ENCODE measurements around the gene SUSD6.
"Not testable (repeated sequence)": the region's sequence is repeated elsewhere in the genome, so short reads cannot be mapped to it uniquely, and the experiment has no call there.

Gene SUSD6

DNA sequence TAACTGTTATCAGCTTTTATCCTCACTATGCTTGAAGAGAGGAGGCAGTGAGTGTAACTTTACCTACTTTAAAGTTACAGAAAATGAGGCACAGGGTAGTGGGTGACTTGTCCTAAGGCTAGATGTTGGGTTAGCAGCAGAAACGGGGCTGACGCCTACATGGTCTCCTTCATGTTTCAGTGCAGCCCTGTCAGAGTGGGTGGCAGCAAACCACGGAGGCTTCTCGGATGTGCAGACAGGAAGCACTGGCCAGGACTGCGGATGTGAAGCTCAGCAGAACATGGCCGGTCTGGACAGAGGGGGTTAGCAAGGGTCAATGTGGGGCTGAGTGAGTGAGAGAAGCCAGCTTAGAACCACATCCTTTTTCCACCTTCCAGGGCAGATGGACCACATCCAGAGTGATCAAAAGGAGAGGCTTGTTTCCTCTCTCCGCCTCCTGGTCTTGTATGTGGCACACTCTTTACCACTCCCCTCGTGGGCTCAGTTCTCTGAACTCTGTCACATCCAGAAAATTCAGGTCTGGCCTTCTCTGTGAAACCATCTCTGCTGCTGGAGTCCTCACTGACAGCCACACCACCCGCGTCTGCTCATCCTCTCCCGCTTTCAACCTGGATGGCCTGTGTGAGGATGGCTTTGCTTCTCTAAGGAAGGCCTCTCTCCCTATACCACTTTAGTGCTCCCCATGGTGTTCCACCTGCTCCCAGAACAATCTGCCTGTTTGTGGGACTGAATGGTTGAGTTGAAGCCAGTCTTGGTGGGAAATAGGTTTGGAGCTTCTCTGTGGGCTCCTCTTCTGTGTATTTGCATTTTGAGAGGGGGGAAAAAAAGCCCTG, 14.1 kb downstream of the SUSD6 start:
- no peak for DNase-seq

DNA sequence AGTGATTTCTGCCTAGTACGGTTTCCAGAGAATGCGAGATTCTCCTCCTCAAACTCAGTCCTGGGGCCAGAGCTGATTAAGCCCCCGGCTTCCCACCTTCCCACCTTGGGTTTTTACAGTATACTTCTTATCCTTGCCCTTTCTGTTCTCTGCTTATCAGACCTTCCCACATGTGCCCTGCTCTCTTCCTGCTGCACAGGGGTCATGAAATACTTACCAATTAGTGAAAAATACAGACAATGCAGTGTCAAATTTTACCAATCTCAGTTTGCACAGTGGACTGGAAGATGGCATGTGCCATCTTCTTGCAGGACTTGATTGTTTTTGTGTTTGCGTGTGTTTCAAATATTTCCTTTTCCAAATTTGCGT, 14.7 kb downstream of the SUSD6 start:
- no peak for DNase-seq

DNA sequence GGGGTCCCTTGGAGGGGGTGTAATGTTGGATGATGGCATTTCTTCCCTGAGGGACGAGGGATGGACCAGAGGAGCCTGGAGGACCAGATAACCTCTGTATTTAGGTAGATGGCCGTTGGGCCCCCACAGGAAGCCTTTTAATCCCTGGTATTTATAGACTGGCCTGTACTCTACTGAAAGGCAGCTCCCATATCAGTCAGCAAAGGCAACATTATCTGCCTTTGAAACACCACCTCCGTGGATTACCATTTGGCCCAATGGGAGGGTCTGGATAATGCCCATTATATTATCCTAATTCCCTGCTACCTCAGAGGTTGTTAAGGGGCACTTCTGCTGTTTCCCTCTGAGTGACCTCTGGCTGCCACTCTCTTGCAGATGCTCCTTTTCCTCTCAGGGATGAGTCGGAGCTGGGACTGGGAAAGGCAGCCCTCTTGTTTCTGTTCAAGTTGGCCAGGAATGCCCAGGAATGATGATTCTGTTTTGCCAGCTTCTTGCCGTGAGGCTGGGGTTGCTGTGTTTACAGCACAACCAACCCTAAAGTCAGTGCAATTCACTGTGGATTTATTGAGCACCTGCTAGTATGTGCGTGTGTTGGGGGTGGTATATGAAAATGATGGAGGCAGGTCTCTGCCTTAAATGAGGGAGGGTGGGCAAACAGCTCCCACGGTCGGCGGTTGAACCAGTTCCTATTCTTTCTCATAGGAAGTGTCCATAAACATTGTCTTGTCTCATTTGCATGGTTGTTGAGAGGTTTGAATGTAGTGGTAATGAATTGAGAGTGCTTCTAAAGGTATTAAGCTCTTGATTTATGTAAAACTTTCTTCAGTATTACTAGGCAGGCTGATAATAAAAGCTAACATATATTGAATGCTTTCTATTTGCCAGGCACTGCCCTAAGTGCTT, 18.1 kb downstream of the SUSD6 start:
- DNase-seq: no peak

DNA sequence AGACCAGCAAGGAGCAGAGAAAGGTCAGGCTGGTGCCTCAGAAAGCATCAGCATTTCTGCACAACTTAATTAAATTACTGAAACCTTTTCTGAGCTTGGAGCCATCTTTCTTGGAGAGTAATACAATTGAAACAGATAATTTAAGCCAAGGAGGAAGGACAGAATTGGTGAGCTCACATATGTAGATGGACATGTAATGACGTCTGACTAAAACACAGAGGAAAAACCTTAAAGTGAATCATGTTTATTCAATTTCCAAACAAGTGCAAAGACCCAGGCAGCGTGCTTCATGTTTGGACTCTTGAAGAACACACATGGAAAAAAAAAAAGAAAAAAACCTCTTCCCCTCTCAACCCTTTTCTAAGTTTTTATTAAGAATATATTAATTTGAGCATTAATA, 19.0 kb downstream of the SUSD6 start:
- DNase-seq: no peak

DNA sequence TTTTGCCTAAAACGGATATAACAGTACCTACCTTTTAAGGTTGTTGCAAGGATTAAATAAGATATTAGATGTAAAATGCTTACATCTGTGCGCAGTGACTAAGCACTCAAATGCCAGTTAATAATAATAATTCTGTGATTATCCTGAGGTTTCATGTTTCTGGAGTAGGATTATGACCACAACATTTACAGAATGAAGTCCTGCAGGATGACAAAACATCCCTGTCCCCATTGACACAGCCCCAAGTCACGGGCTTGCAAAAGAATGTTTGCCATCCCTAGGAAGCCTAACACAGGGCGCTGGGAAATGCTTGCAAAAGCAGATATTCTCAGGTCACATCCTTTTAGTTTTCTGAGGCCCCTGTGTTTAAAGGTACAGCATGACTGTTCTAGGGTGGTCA, 20.1 kb downstream of the SUSD6 start:
- DNase-seq: no peak

DNA sequence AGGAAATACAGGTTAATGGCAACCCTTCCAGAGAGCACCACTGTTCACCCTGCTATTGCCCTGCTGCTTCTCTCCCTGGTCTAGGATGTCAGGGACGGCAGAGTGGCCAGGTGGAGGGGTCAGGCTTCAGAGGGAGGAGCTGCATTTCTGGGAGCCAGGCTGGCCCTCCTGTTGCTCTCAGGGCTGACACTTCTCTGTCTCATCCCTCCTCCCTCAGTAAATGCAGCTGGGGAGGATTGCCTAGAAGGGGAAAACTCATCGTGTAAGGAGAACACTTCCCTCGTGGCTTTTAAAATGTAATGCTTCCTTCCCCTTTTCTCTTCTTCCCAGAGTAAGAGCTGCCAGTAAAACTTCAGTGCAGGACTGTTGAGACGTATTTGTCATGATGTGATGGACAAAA, 20.8 kb downstream of the SUSD6 start:
- no peak for DNase-seq

DNA sequence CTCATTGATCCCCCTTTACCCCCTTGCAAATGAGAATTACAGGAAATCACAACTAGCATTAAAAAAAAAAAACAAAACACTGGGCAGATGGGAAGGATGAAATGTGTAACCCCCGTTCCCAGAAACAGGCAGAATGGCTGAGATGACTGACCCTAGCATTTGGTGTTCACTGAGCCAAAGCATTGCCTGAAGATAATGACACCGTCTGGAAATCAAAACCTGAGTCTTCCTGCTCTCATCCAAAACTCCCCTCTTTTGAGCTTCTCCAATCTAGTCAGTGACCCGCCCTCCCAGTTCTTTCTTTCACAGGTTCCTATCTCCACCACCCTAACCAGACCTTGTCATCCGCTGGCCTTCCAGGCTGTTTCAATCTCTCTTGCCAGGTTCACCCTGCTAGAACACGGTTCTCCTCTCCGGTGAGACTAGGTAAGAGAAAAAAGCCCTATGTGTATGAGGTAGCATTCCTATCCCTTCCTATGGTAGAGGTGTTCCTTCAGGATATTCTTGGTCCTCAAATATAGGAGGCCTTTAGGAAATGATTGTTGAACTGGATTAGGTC, 21.3 kb downstream of the SUSD6 start:
- no peak for DNase-seq

DNA sequence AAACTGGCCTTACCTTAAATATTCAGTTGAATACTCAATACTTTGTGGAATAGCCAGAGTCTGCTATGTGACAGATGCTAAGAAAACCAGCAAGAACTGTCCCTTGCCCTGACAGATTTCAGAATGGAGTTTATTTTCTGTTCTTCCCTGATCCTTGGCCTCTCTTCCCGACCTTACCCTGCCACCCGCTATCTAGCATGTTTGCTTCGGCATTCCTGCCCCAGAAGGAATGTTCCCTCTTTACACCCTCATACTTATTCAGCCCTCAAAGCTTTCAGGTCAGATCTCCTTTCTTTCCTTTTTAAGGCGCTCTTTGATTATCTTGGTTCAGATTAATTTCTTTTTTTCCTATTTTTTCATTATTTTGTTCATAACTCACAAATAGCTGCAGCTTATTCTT, 21.8 kb downstream of the SUSD6 start:
- no peak for DNase-seq

DNA sequence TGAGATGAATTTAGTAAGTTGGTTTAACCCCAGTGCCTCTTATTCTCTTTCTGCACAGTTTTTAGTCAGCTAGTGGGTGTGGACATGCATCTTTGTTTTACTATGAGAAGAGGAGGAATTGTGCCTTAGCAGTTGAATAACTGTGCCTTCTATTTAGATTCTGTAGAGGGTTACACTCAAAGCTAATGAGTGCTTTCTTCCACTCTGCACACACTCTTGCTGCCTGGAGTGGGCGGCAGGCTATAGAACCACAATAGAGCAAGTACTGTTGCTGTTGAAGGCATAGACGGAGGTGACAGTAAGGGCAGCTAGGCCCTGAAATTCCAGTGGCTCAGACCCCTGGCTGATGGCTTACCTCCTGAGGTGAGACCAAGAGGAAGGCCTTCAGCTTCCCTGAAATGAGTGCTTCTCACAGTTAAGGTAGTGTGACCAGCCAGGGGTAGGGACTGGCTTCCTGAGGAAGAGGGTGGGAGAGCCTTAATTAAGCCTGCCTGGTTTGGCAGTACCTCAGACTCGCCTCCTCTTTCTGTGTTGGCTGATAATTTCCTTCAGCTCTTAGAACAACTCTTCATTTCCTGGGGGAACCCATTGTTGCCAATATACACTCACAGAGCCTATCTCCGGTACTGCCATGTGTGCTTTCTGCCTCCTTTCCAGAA, 24.7 kb downstream of the SUSD6 start:
- no peak for DNase-seq

DNA sequence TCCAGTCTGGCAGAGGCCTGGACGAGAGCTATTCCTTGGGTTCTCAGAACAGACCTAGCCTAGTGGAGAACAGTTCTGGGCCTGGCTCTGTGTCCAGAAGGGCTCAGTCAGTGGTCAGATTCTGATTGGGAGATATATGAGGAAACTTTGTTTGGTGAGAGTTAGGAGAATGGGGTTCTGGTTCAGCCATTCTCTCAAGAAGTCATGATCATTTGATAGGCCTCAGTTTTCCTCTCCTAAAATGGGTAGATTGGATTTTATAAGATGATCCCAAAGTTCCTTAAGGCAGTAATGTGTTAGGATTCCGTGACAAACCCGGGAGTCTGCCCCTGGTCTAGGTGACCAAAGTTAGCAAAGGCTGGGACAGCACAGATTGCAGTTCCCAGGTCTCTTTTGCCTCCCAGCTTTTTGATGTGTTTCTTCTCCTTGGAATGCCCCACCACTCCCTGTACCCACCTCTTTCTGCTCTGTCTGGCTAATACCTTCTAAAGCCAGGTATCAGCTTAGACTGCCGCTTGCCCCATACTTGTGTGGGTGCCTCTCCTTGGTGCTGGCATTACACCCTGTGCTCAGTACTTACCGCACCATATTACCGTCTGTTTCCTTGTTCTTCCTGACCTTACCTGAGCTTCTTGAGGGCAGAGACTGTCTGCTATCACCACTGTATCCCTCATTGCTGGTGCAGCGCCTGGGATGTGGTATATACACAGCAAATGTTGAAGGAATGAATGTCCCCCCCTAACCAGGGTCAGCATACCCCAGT, 25.5 kb downstream of the SUSD6 start:
- no peak for DNase-seq

DNA sequence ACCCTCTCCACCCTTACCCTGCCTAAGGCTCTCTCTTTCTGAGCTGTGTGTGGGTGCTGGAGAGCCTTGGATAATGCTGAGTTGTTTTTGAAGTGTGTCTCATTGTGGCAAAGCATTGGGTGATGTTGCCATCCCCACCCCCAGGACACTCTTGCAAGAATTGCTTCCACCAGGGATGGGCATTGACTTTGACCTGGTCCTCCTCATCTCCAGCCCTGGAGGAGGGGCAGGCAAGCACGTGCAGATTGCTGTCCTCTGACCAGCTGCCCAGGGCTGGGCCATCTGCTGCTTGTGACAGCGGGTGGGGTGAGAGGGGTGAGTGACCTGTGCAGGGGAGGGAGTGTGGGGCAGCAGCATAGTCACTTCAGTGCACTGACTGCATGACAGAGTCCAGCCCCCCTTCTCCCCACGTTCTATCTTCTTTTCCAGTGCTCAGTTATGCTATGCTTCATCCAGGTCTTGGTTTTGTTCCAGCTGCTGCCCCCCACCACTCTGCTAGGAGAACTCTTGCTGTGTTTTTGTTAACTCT, 26.2 kb downstream of the SUSD6 start:
- no peak for DNase-seq

DNA sequence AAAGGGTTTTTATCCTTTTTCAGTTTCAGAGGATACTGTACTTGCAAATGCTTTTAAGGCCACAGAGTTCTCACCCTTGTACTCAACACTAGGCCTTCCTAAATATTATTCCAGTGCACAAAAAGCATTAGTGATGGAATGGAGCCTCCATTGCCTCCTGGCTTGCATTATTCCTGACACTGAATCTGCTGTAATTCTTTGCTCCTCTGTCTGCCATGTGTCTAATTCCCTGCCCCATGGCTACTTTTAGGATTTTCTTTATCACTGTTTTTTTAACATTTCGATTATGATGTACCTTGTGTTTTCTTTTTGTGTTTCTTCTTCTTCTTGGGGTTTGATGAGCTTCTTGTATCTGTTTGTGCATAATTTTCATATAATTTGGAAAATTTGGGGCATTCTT, 29.5 kb downstream of the SUSD6 start:
- no peak for DNase-seq

DNA sequence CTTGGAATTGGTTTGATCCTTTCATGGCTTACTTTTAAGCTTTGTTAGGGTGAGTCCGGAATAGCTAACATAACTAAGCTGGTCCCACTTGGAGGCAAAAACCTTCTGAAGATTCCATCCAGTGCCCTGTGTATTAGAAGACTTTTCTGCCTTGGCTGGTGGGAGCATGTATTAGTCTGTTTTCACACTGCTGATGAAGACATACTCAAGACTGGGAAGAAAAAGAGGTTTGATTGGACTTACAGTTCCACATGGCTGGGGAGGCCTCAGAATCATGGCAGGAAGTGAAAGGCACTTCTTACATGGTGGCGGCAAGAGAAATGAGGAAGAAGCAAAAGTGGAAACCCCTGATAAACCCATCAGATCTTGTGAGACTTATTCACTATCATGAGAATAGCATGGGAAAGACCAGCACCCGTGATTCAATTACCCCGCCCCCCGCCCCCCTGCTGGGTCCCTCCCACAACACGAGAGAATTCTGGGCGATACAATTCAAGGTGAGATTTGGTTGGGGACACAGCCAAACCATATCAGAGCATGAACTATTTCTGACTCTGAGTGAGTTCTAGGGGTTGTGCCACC, 30.9 kb downstream of the SUSD6 start:
- not testable (repeated sequence) for DNase-seq

DNA sequence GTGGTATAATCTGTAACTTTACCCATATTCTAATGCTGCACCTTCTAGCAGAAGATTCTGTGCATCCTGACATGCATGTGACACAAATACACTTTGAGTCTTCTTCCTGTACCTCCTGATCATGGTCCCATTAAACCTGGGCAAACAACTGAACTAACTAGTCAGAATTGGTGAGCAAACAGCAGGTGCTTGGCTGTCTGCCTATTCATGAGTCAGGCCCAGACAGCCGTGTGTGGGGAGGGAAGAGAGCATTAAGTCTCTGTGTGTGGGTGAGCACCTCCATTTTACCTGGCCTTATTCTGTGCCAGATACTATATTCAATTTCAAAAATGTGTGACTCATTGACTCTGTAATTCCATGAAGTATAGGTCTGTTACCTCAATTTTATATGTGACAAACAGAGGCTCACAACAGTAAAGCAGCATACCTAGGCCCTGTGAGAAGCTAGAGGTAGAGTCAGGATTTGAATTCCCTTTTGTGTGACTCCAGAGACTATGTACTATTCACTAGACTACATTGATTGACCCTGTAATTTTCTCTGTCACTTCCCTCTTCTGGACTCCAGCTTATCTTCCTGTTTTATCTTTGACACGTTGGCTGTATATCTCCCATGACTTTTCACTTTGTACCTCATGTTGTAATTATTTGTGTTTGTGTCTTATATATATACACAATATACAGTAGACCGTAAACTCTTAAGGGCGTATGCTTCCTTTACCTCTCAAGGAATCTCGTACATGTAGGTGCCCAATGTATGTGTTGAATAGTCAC, 32.2 kb downstream of the SUSD6 start:
- DNase-seq: peak; percentile 60

DNA sequence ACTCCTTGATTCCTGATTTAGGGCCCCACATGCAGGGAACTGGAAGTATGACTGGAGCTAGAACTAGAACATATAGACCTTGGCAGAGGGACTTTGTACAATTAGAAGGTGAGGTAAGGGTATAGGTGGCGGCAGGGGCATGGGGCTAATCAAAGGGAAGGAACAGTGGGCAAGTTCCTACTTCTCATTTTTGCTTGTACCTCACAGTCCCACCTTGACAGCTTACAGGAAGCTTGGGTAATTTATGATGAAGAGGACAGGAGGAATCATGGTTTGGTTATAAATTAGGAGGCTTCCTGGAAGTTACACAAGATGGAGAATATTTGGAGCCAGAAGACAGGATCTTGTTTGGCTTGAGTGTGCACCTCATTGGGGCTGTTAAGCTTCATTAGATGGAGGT, 33.4 kb downstream of the SUSD6 start:
- DNase-seq: no peak

DNA sequence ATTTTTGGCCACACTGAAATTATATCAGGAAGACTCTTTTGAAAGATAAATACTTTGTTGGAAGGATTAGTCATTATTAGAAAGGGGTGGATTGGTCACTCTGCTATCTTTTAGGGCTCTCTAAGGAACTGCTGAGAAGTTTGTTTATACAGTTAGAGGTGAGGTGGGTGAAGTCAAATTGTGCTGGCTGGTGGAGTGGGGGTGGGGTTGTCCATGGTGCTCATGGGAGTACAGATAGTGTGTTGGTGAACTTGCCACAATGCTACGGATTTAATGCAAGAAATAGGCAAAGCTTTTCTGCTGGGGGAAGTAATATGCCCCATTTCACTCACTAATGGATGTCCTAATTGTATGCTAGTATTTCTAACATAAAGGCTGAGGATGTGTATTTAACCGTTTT, 35.8 kb downstream of the SUSD6 start:
- DNase-seq: no peak

DNA sequence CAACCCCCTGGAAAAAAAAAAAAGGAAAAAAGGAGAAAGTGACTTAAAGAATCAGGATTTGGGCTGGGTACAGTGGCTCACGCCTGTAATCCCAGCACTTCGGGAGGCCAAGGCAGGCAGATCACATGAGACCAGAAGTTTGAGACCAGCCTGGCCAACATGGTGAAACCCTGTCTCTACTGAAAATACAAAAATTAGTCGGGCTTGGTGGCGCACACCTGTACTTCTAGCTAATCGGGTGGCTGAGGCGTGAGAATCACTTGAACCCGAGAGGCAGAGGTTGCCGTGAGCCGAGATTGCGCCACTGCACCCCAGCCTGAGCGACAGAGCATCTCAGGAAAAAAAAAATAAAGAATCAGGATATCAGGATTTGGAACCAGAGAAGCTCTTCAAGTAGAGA, 36.2 kb downstream of the SUSD6 start:
- DNase-seq: not testable (repeated sequence)

DNA sequence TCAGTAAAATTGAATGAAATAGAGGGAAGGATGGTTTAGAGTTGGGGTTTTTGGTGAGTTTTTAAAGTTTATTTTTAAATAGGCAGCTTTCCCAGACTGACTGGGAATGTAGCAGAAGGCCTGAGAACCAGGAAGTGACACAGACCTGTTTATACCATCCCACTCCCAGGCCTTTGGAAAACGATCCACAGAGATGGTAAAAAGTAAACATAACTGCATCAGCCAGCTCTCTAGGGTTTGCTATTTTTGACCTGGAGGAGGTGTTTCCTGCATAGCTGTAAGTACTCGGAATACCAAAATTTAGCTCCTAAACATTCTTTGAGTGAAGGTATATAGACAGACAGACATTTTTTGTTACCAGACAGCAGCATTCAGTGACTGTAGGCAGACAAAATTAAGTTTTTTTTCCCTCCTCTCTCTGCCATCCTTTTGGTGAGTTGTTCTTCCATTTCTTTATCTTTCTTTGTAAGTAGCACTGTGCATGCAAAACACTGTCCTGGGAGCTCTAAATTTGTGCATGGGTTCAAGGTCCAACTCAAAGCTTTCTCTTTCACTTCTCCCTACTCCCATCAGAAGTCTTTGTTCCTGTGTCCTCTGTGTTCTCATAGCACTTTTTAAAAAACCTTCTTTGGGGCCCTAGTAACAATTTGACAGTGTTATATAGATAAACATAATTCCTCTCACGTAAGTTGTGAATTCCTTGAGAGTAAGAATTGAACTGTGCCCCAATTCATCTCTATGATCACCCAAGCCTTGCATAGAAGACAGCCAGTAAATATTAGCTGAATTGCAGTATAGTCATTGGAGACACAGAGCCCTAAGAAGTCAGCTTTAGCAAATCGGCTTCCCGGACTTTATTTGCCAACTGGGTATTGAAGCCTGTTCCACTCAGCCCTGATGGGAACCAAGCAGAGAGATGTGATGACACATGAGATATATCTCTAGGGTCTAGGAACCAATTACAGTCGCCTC, 37.4 kb downstream of the SUSD6 start:
- no peak for DNase-seq

DNA sequence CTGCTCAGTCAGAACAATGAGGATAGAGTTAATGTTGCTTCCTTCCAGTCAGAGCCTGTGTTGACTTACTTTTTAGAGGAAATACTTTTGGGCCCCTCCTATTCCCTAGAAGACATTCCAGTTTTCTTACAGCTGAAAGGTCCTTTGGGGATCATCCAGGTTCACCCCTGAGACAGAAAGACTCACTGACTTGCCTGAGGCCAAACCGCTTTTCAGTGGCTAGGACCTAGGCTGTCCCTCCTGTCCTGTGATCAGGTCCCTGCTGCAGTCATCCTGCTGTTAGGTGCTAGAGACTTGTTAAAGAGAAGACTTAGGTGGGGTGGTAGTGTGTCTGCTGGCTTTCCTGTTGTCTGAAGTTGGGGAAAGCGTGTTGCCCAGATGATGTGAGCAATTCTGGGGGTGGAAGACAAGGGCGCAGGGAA, 39.6 kb downstream of the SUSD6 start:
- no peak for DNase-seq

DNA sequence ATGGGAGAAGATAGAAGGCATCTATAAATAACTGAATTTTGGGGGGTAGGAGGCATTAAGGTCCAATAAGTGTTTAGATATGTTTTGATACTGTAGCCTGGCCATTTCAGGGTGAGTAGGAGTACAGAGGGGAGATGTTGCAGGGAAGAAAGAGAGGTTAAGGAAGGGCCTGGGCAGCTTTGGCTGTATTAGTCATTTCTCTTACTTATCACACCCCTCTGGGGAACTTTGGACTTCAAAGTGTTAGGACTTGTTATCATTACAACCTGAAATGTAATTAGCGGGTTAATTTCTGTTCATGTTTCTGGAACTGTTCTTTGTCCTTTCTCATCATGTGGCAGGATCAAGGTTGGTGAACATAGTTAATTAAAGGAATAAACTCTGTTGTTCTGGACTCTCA, 40.3 kb downstream of the SUSD6 start:
- DNase-seq: no peak
